OCI-LY1 (cell line): Measurements from ENCODE around the gene RFTN1.

ENCODE experiments used
- H2AFZ ChIP-seq: fragments of 200-600 bp; sonication (generic), shearing (Covaris generic); 2 replicates; pipeline ENCODE4 v1.6.0; 2014; ENCODE audit warnings: antibody characterized with exemption, mild to moderate bottlenecking, low read length
- H3F3A ChIP-seq: fragments of 200-600 bp; sonication (generic), shearing (Covaris generic); 2 replicates; pipeline ENCODE4 v1.6.0; 2014; ENCODE audit warnings: mild to moderate bottlenecking, antibody characterized with exemption, low read length, moderate library complexity; ENCODE audit not compliant: insufficient read depth
- H3K27ac ChIP-seq: fragments of 200-600 bp; sonication (generic); 2 replicates; pipeline ENCODE4 v1.5.1; 2014; ENCODE audit warnings: low read length, mixed run types, mild to moderate bottlenecking, low read depth; ENCODE audit not compliant: poor library complexity, severe bottlenecking
- H3K27me3 ChIP-seq: fragments of 200-600 bp; sonication (generic); 2 replicates; pipeline ENCODE4 v1.6.0; 2014; ENCODE audit warnings: antibody characterized with exemption, mild to moderate bottlenecking, low read length, moderate library complexity; ENCODE audit not compliant: insufficient read depth
- H3K36me3 ChIP-seq: fragments of 200-600 bp; sonication (generic); 2 replicates; pipeline ENCODE4 v1.6.1; 2014; ENCODE audit warnings: mild to moderate bottlenecking, antibody characterized with exemption, low read length, moderate library complexity, mixed read lengths; ENCODE audit not compliant: insufficient read depth
- H3K4me1 ChIP-seq: fragments of 200-600 bp; sonication (generic); 2 replicates; pipeline ENCODE4 v1.5.1; 2014; ENCODE audit warnings: mild to moderate bottlenecking, low read length, moderate library complexity; ENCODE audit not compliant: insufficient read depth, severe bottlenecking
- H3K4me2 ChIP-seq: fragments of 200-600 bp; sonication (generic), shearing (Covaris generic); 2 replicates; pipeline ENCODE4 v1.6.1; 2014; ENCODE audit warnings: low read length
- H3K4me3 ChIP-seq: fragments of 200-600 bp; sonication (generic); 2 replicates; pipeline ENCODE4 v1.5.1; 2014; ENCODE audit warnings: low read length, low read depth, mild to moderate bottlenecking, mixed read lengths; ENCODE audit not compliant: poor library complexity, severe bottlenecking
- H3K79me2 ChIP-seq: fragments of 200-600 bp; shearing (Covaris generic); 2 replicates; pipeline ENCODE4 v1.6.1; 2016; ENCODE audit warnings: mixed run types, low read length, mixed read lengths; ENCODE audit not compliant: insufficient read depth
- H3K9ac ChIP-seq: fragments of 200-600 bp; sonication (generic), shearing (Covaris generic); 2 replicates; pipeline ENCODE4 v1.6.1; 2014; ENCODE audit warnings: mild to moderate bottlenecking, low read length, mixed read lengths
- H3K9me2 ChIP-seq: fragments of 200-600 bp; sonication (generic), shearing (Covaris generic); 2 replicates; pipeline ENCODE4 v1.6.1; 2014; ENCODE audit warnings: low read depth, mild to moderate bottlenecking, low read length, mixed read lengths
- H3K9me3 ChIP-seq: fragments of 200-600 bp; shearing (Covaris generic); 2 replicates; pipeline ENCODE4 v1.6.1; 2014; ENCODE audit warnings: low read length, mixed read lengths
- H4K20me1 ChIP-seq: fragments of 200-600 bp; sonication (generic), shearing (Covaris generic); 2 replicates; pipeline ENCODE4 v1.6.0; 2016; ENCODE audit warnings: mild to moderate bottlenecking, low read length; ENCODE audit not compliant: insufficient read depth
- EZH2 ChIP-seq: fragments of 200-600 bp; sonication (generic), shearing (Covaris generic); IDR thresholded peaks from 2 replicates; pipeline ENCODE4 v1.8.0; 2017; ENCODE audit warnings: borderline replicate concordance, mixed run types, mild to moderate bottlenecking, antibody characterized with exemption, low read length, moderate library complexity, mixed read lengths
- TF ChIP-seq, protein P1 (sequence below): fragments of 200-600 bp; sonication (generic), shearing (Covaris generic); IDR thresholded peaks from 2 replicates; pipeline ENCODE4 v1.5.1; 2017; ENCODE audit warnings: mild to moderate bottlenecking, antibody characterized with exemption, low read length, moderate library complexity, mixed read lengths

RFTN1 gene

DNA sequence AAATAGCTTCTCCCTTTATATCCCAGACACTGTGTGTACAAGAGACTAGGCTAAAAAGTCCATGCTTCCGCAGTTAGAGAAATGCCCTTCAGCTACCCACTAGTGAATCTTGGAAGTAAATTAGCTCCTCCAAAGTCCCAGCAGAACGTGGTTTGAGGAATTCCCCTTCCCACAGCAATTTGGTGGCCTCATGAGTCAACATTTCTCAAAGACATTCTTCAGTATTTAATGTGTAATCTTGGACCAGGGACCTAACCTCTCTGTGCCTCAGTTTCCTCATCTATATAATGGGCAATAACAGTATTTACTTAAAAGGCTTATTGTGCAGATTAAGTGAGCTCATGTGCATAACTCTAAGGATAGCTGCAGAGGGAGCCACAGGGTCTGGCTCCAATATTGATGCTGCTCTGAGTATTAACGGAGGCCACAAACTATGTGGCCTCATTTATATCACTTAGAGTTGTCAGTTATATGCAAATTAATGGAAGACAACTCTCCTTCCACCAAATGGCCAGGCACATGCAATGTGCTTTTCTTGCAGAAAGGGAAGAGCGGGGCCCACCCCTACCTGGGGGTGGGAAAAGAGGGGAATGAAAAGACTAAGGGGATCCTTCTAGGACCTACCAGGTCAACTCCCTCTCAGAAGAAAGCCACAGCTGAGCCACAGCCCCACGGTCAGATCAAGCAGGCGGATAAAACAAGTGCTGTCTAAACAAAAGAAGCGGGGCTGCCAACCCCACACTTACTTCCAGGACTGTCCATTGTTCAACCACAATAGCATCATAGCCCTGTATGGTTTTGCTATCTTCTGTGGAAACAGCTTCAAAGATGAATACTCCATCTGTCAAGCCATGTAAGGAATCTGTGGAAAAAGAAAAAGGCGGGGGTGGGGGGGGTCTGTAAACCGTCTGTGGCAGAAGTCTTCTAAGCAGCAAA, 156.0 kb downstream of the RFTN1 start:
- Histone ChIP-seq H2AFZ (no peak overlapping the region), H4K20me1 (no peaks in the 10 kb centered on the region), H3K27me3 (no peaks in the 10 kb centered on the region), H3K4me3 (no peak overlapping the region), H3K9ac (no peak overlapping the region), H3K4me2 (no peak overlapping the region), H3K79me2 (no peaks in the 10 kb centered on the region), H3K9me3 (no peaks in the 10 kb centered on the region), H3K27ac (no peak overlapping the region), H3K4me1 (no peaks in the 10 kb centered on the region), H3K36me3 (peaks cover 99% of the 10 kb centered on the region), H3K9me2 (no peaks in the 10 kb centered on the region), H3F3A (no peaks in the 10 kb centered on the region)
- TF ChIP-seq, protein P1, sequence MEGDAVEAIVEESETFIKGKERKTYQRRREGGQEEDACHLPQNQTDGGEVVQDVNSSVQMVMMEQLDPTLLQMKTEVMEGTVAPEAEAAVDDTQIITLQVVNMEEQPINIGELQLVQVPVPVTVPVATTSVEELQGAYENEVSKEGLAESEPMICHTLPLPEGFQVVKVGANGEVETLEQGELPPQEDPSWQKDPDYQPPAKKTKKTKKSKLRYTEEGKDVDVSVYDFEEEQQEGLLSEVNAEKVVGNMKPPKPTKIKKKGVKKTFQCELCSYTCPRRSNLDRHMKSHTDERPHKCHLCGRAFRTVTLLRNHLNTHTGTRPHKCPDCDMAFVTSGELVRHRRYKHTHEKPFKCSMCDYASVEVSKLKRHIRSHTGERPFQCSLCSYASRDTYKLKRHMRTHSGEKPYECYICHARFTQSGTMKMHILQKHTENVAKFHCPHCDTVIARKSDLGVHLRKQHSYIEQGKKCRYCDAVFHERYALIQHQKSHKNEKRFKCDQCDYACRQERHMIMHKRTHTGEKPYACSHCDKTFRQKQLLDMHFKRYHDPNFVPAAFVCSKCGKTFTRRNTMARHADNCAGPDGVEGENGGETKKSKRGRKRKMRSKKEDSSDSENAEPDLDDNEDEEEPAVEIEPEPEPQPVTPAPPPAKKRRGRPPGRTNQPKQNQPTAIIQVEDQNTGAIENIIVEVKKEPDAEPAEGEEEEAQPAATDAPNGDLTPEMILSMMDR = peak; percentile 5; the same call in 1 of the 2 replicates
- TF ChIP-seq EZH2 = no peak

GRCh38 chr3:16355828-16356227, 157.7 kb downstream of the RFTN1 start:
- Histone ChIP-seq H3K4me2 (no peak overlapping the region), H3K4me3 (no peak overlapping the region), H3K27me3 (no peaks in the 10 kb centered on the region), H3K36me3 (peaks cover 99% of the 10 kb centered on the region), H3K9ac (no peak overlapping the region), H3K4me1 (no peaks in the 10 kb centered on the region), H3K27ac (no peak overlapping the region), H2AFZ (no peak overlapping the region), H3K9me3 (no peaks in the 10 kb centered on the region), H3F3A (no peaks in the 10 kb centered on the region), H3K9me2 (no peaks in the 10 kb centered on the region), H3K79me2 (no peaks in the 10 kb centered on the region), H4K20me1 (no peaks in the 10 kb centered on the region)
- TF ChIP-seq, protein P1 = no peak
- TF ChIP-seq EZH2 = no peak

GRCh38 chr3:16354291-16354690, 159.2 kb downstream of the RFTN1 start:
- Histone ChIP-seq H3K27ac (no peak overlapping the region), H3F3A (no peaks in the 10 kb centered on the region), H3K27me3 (no peaks in the 10 kb centered on the region), H3K4me3 (no peak overlapping the region), H3K79me2 (no peaks in the 10 kb centered on the region), H3K9ac (no peak overlapping the region), H3K36me3 (peaks cover 99% of the 10 kb centered on the region), H3K9me3 (no peaks in the 10 kb centered on the region), H2AFZ (no peak overlapping the region), H3K4me2 (no peak overlapping the region), H3K9me2 (no peaks in the 10 kb centered on the region), H4K20me1 (no peaks in the 10 kb centered on the region), H3K4me1 (no peaks in the 10 kb centered on the region)
- TF ChIP-seq EZH2 = no peak
- TF ChIP-seq, protein P1 = no peak
